ENCODE measurements around the gene DNAJC3. TPM values are rescaled to one million over a fixed set of nuclear protein-coding genes. Genes with fewer than 3 reads are reported as not detected.

Gene DNAJC3
- total and polyA plus RNA-seq, 2 of the 8 experiments (the other 6 are each of a cell fraction or from before 2014, with no cell fraction given) = 4.3 to 24.1 TPM

Small RNA genes within 50 kb of the gene (small RNA-seq; reads per million reads assigned to genes)
- gene HMGN1P24 (ENCODE audit: insufficient read depth) = not detected

Other genes with a start within 250 kb of the DNAJC3 start
- gene CLDN10, start 124.4 kb upstream of the DNAJC3 start, total RNA-seq (2021; fragmentation: NEBNext Ultra II Directional; extraction: Animal tissue kit (Norgen Biotek cat#: 25700)) = 36.0 and 41.2 TPM in 2 replicates
- gene CLDN10, start 124.4 kb upstream of the DNAJC3 start, polyA plus RNA-seq (2011; rRNA removed) = 30.2 and 43.6 TPM in 2 replicates
- 24.6 and 28.0 TPM in 2 replicates for gene DZIP1, start 32.4 kb upstream of the DNAJC3 start, total RNA-seq (2021; fragmentation: NEBNext Ultra II Directional; extraction: Animal tissue kit (Norgen Biotek cat#: 25700))
- gene DZIP1, start 32.4 kb upstream of the DNAJC3 start, polyA plus RNA-seq (2011; rRNA removed) = 7.6 and 11.7 TPM in 2 replicates